Thyroid gland (tissue), 4 donors: ENCODE data around the gene SND1.

Source experiments
- POLR2A ChIP-seq, 2 donors: fragments of 450-650 bp; IDR thresholded peaks; one replicate each; pipeline ENCODE4 v1.6.1; 2017; ENCODE audit warnings: antibody characterized with exemption in 2 of 2, mild to moderate bottlenecking in 2 of 2, moderate library complexity in 1 of 2
- TF ChIP-seq, protein P1 (sequence below), 6 experiments: fragments of 200-600 bp in 3 of 6; fragments of 450-650 bp in 3 of 6; sonication (generic) in 3 of 6; IDR thresholded peaks; one replicate each; pipeline ENCODE4 v1.5.1; 2016 to 2019; ENCODE audit warnings: antibody characterized with exemption in 6 of 6, mild to moderate bottlenecking in 2 of 6, inconsistent platforms in 1 of 6, moderate library complexity in 1 of 6

DNA sequence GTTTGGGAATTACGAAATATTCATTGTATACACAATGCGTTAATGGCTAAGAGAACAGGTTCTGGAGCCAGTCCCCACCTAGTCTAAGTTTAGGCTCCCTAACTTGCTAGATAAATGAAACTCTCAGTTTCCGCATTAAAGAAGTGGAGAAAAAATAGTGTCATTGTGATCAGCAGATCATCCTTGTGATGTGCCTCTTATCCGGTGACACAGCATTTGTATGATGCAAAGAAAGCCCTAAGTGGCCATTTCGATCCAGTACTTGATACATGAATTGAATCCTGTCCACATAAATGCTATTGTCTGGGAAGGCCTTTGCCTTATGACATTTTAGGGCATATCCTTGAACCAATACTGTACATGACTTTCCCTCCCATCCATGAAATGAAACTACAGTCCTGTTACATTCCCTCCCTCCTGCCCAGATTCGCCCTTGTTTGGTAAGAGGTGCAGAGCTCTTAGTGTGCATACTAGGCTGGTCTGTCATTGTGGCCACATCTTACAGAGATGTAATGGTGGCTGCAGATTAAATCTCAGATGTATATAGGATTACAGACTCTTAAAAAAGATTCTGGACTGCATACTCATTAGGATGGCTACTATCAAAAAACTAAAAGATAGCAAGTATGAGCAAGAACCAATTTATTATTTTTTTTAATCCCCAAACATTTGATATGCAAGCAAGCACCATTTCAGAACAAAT is 298.4 kb downstream of the SND1 start:
- TF ChIP-seq POLR2A (IDR thresholded peaks at IDR 0.05) = no peak
- TF ChIP-seq, protein P1, sequence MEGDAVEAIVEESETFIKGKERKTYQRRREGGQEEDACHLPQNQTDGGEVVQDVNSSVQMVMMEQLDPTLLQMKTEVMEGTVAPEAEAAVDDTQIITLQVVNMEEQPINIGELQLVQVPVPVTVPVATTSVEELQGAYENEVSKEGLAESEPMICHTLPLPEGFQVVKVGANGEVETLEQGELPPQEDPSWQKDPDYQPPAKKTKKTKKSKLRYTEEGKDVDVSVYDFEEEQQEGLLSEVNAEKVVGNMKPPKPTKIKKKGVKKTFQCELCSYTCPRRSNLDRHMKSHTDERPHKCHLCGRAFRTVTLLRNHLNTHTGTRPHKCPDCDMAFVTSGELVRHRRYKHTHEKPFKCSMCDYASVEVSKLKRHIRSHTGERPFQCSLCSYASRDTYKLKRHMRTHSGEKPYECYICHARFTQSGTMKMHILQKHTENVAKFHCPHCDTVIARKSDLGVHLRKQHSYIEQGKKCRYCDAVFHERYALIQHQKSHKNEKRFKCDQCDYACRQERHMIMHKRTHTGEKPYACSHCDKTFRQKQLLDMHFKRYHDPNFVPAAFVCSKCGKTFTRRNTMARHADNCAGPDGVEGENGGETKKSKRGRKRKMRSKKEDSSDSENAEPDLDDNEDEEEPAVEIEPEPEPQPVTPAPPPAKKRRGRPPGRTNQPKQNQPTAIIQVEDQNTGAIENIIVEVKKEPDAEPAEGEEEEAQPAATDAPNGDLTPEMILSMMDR (IDR thresholded peaks at IDR 0.05) = no peak
